IPS-20b (cell line): ENCODE data around the gene SH3RF3.
"Not testable (repeated sequence)": the region's sequence is repeated elsewhere in the genome, so short reads cannot be mapped to it uniquely, and the experiment has no call there.

Source experiments
- H3K27ac ChIP-seq: one replicate; pipeline ENCODE4 v1.5.1; 2013; ENCODE audit warnings: low read length
- H3K27me3 ChIP-seq: 2 replicates; pipeline ENCODE4 v1.6.1; 2013; ENCODE audit warnings: mild to moderate bottlenecking, low read length, inconsistent platforms; ENCODE audit not compliant: insufficient read depth
- H3K36me3 ChIP-seq: 2 replicates; pipeline ENCODE4 v1.6.1; 2013; ENCODE audit warnings: low read depth, mild to moderate bottlenecking, inconsistent platforms, low read length, moderate library complexity; ENCODE audit not compliant: insufficient read depth
- H3K4me1 ChIP-seq: 2 replicates; pipeline ENCODE4 v1.6.1; 2013; ENCODE audit warnings: mild to moderate bottlenecking, control low read depth, inconsistent platforms, low read length, moderate library complexity; ENCODE audit not compliant: insufficient read depth
- H3K4me3 ChIP-seq: 2 replicates; pipeline ENCODE4 v1.5.1; 2013; ENCODE audit warnings: mild to moderate bottlenecking, low read length, inconsistent platforms
- H3K9ac ChIP-seq: 2 replicates; pipeline ENCODE4 v1.6.1; 2013; ENCODE audit warnings: low read depth, mild to moderate bottlenecking, inconsistent platforms, low read length, moderate library complexity
- H3K9me3 ChIP-seq: 2 replicates; pipeline ENCODE4 v1.6.1; 2013; ENCODE audit warnings: mild to moderate bottlenecking, low read depth, low read length, inconsistent platforms; ENCODE audit not compliant: insufficient read depth

SH3RF3 gene

GRCh38 chr2:109531896-109532727 lies 403.1 kb downstream of the SH3RF3 start:
- H3K4me3 ChIP-seq, result no peak overlapping the region
- no peaks in the 10 kb centered on the region for H3K27me3 ChIP-seq
- H3K4me1 ChIP-seq, result 0 out of 2 replicates have a peak, but pooled peaks cover 3% of the 10 kb centered on the region
- H3K9ac ChIP-seq, result no peak overlapping the region
- peaks cover 6% of the 10 kb centered on the region; the same call in 1 of the 2 replicates for H3K9me3 ChIP-seq
- no peaks in the 10 kb centered on the region for H3K36me3 ChIP-seq
- H3K27ac ChIP-seq, result no peak overlapping the region

- Histone ChIP-seq H3K27ac (no peak overlapping the region), H3K9ac (no peak overlapping the region), H3K4me1 (0 out of 2 replicates have a peak, but pooled peaks cover 3% of the 10 kb centered on the region), H3K36me3 (no peaks in the 10 kb centered on the region), H3K9me3 (peaks cover 9% of the 10 kb centered on the region; the same call in 1 of the 2 replicates), H3K4me3 (no peak overlapping the region), H3K27me3 (no peaks in the 10 kb centered on the region)
Measured at GRCh38 chr2:109532728-109533076, 403.7 kb downstream of the SH3RF3 start.

DNA sequence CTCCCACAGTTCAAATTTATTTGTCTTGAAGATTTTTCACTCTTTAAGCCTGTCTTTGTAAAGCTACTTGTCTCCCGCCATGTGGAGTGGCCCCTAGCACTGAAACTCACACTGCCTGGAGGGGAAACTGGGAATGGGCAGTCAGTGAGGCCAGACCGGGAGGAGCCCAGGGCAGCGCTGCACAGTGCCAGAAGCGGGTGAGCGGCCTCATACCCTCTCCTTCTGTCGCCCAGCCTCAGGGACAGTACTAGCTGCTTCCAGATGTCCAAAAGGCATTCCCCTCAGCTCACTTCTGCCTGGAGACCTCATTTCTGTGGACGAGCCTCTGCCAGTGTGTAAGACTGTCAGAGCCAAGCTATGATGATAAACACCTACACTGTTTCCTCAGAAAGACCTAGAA lies 404.8 kb downstream of the SH3RF3 start:
- no peak overlapping the region for H3K27ac ChIP-seq
- no peak overlapping the region for H3K4me3 ChIP-seq
- no peaks in the 10 kb centered on the region for H3K36me3 ChIP-seq
- no peaks in the 10 kb centered on the region for H3K27me3 ChIP-seq
- peaks cover 9% of the 10 kb centered on the region; the same call in 1 of the 2 replicates for H3K9me3 ChIP-seq
- H3K9ac ChIP-seq, result no peak overlapping the region
- 0 out of 2 replicates have a peak, but pooled peaks cover 3% of the 10 kb centered on the region for H3K4me1 ChIP-seq

GRCh38 chr2:109535217-109535946 lies 406.4 kb downstream of the SH3RF3 start:
- Histone ChIP-seq H3K9ac (no peak overlapping the region), H3K27ac (no peak overlapping the region), H3K4me3 (no peak overlapping the region), H3K4me1 (0 out of 2 replicates have a peak, but pooled peaks cover 3% of the 10 kb centered on the region), H3K27me3 (no peaks in the 10 kb centered on the region), H3K36me3 (no peaks in the 10 kb centered on the region), H3K9me3 (peaks cover 9% of the 10 kb centered on the region; the same call in 1 of the 2 replicates)

DNA sequence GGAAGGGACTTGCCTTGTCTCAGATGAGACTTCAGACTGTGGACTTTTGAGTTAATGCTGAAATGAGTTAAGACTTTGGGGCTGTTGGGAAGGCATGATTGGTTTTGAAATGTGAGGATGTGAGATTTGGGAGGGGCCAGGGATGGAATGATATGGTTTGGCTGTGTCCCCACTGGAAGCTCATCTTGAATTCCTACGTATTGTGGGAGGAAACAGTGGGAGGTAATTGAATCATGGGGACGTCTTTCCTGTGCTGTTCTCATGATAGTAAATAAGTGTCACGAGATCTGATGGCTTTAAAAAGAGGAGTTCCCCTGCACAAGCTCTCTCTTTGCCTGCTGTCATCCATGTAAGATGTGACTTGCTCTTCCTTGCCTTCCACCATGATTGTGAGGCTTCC lies 407.6 kb downstream of the SH3RF3 start:
- not testable (repeated sequence) for H3K27ac ChIP-seq, H3K4me1 ChIP-seq

DNA sequence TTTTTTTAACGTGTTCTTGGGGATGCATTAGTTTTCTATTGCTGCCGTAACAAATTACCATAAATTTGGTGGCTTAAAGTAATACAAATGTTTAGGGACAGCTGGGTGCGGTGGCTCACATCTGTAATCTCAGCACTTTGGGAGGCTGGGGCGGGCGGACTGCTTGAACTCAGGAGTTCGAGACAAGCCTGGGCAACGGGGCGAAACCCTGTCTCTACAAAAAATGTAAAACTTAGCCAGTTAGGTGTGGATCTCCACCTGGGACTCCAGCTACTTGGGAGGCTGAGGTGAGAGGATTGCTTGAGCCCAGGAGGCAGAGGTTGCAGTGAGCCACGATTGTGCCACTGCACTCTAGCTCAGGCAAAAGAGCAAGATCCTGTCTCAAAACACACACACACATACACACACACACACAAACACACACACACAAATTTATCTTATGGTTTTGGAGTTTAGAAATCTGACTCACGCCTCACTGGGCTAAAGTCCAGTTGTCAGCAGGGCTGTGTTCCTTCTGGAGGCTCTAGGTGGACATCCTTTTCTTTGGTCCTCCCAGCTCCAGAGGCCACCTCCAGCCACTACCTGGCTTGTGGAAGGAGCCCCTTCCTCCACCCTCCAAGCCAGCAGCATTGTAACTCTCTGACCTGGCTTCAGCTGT lies 408.7 kb downstream of the SH3RF3 start:
- Histone ChIP-seq H3K27me3 (no peaks in the 10 kb centered on the region), H3K27ac (no peak overlapping the region), H3K36me3 (no peaks in the 10 kb centered on the region), H3K4me1 (0 out of 2 replicates have a peak, but pooled peaks cover 3% of the 10 kb centered on the region), H3K9me3 (peaks cover 9% of the 10 kb centered on the region; the same call in 1 of the 2 replicates), H3K9ac (no peak overlapping the region), H3K4me3 (no peak overlapping the region)

More for the DNA sequence above, 407.6 kb downstream of the SH3RF3 start:
- not testable (repeated sequence) for H3K4me3 ChIP-seq, H3K9ac ChIP-seq, H3K9me3 ChIP-seq, H3K36me3 ChIP-seq, H3K27me3 ChIP-seq

GRCh38 chr2:109538546-109538945 lies 409.5 kb downstream of the SH3RF3 start:
- no peak overlapping the region for H3K27ac ChIP-seq
- no peaks in the 10 kb centered on the region for H3K36me3 ChIP-seq
- H3K27me3 ChIP-seq, result no peaks in the 10 kb centered on the region
- peaks cover 9% of the 10 kb centered on the region; the same call in 1 of the 2 replicates for H3K9me3 ChIP-seq
- no peak overlapping the region for H3K9ac ChIP-seq
- no peak overlapping the region for H3K4me3 ChIP-seq
- H3K4me1 ChIP-seq, result 0 out of 2 replicates have a peak, but pooled peaks cover 3% of the 10 kb centered on the region

GRCh38 chr2:109542384-109542783 lies 413.4 kb downstream of the SH3RF3 start:
- H3K9ac ChIP-seq, result no peak overlapping the region
- no peak overlapping the region for H3K27ac ChIP-seq
- H3K4me1 ChIP-seq, result no peaks in the 10 kb centered on the region
- H3K36me3 ChIP-seq, result peaks cover 10% of the 10 kb centered on the region; the same call in 1 of the 2 replicates
- H3K9me3 ChIP-seq, result peaks cover under 1% of the 10 kb centered on the region; the same call in 1 of the 2 replicates
- no peak overlapping the region for H3K4me3 ChIP-seq
- no peaks in the 10 kb centered on the region for H3K27me3 ChIP-seq

GRCh38 chr2:109545828-109546713 lies 417.1 kb downstream of the SH3RF3 start:
- H3K4me1 ChIP-seq, result no peaks in the 10 kb centered on the region
- no peak overlapping the region for H3K9ac ChIP-seq
- H3K36me3 ChIP-seq, result peaks cover 10% of the 10 kb centered on the region; the same call in 1 of the 2 replicates
- H3K4me3 ChIP-seq, result no peak overlapping the region
- H3K27ac ChIP-seq, result no peak overlapping the region
- H3K27me3 ChIP-seq, result no peaks in the 10 kb centered on the region
- H3K9me3 ChIP-seq, result no peaks in the 10 kb centered on the region

DNA sequence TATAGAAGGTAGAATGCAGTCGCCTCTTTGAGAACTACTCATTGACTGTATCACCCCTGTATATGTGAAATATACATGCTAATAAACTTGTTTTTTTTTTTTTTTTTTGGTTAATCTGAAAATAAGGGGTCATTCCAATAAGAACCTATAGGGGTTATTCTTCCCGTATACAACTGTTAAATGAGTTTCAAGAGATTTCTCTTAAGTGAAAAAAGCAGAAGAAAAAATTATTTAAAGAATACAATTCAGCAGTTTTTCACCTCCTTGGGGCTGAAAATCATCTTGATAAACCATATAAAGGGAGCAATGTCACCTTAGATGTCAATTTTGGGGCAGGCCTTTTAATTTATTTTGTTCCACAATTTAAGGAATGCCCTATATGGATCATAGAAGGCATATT lies 418.3 kb downstream of the SH3RF3 start:
- Histone ChIP-seq H3K4me3 (no peak overlapping the region), H3K27me3 (no peaks in the 10 kb centered on the region), H3K36me3 (peaks cover 20% of the 10 kb centered on the region), H3K9ac (no peak overlapping the region), H3K4me1 (no peaks in the 10 kb centered on the region), H3K27ac (no peak overlapping the region), H3K9me3 (no peaks in the 10 kb centered on the region; the same call in 1 of the 2 replicates)
